Effector memory CD4-positive, alpha-beta T cell (primary cell): ENCODE data around the gene PAK1.

Experiments used
- DNase-seq, 3 donors: peaks; one replicate each; pipeline ENCODE4 v3.0.0-alpha.2; 2020
- H3K27ac ChIP-seq: 2 replicates; pipeline ENCODE4 v1.7.0; 2013; ENCODE audit warnings: mild to moderate bottlenecking, low read length, moderate library complexity; ENCODE audit not compliant: insufficient read depth, poor library complexity, severe bottlenecking
- H3K27me3 ChIP-seq: replicated peaks from 2 replicates; pipeline ENCODE4 v1.7.0; 2013; ENCODE audit warnings: mild to moderate bottlenecking, low read length; ENCODE audit not compliant: insufficient read depth, control insufficient read depth, poor library complexity, severe bottlenecking
- H3K36me3 ChIP-seq: 2 replicates; pipeline ENCODE4 v1.7.0; 2013; ENCODE audit warnings: mild to moderate bottlenecking, low read length, moderate library complexity; ENCODE audit not compliant: control insufficient read depth, insufficient read depth
- H3K4me1 ChIP-seq: 2 replicates; pipeline ENCODE4 v1.7.0; 2013; ENCODE audit warnings: low read length, mild to moderate bottlenecking; ENCODE audit not compliant: control insufficient read depth, insufficient read depth, poor library complexity, severe bottlenecking
- H3K4me3 ChIP-seq: 2 replicates; pipeline ENCODE4 v1.7.0; 2013; ENCODE audit warnings: low read length, low read depth, mild to moderate bottlenecking; ENCODE audit not compliant: insufficient read depth, poor library complexity, severe bottlenecking
- H3K9me3 ChIP-seq: 2 replicates; pipeline ENCODE4 v1.7.0; 2013; ENCODE audit warnings: mild to moderate bottlenecking, low read length, moderate library complexity; ENCODE audit not compliant: control insufficient read depth

Gene PAK1

DNA sequence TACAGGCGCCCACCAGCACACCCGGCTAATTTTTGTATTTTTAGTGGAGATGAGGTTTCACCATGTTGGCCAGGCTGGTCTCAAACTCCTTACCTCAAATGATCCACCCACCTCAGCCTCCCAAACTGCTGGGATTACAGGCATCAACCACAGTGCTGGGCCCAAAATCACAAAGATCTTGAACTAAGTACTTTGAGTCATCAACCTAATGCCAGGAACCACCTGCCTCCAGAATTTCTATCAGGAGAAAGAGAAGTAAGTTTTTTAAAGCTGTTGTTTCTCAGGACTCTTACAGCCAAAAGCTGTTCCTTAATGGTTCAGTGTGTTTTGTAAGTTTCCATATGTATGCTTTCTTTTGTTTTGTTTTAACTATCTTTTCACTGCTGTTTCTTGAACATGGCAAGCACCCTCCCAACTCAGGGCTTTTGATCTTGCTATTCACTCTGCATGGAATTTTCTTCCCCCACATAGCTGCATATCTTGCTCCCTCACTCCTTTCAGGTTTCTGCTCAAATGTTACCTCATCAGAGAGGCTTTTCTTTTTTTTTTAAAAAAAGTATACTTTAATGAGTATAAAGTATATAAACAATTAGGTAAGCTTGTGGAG, 6.0 kb upstream of the PAK1 start:
- no peaks in the 10 kb centered on the region for H3K27me3 ChIP-seq
- H3K27ac ChIP-seq = no peak overlapping the region
- no peak overlapping the region for H3K4me3 ChIP-seq
- no peak for DNase-seq
- H3K36me3 ChIP-seq = no peaks in the 10 kb centered on the region
- no peaks in the 10 kb centered on the region for H3K4me1 ChIP-seq
- H3K9me3 ChIP-seq = no peaks in the 10 kb centered on the region

- no peaks in the 10 kb centered on the region for H3K9me3 ChIP-seq
- DNase-seq = no peak
- peaks cover 5% of the 10 kb centered on the region for H3K4me1 ChIP-seq
- no peaks in the 10 kb centered on the region for H3K36me3 ChIP-seq
- no peaks in the 10 kb centered on the region for H3K27me3 ChIP-seq
- no peak overlapping the region for H3K4me3 ChIP-seq
- no peak overlapping the region for H3K27ac ChIP-seq
These were observed 1.3 kb upstream of the PAK1 start for GRCh38 chr11:77475206-77475605.

DNA sequence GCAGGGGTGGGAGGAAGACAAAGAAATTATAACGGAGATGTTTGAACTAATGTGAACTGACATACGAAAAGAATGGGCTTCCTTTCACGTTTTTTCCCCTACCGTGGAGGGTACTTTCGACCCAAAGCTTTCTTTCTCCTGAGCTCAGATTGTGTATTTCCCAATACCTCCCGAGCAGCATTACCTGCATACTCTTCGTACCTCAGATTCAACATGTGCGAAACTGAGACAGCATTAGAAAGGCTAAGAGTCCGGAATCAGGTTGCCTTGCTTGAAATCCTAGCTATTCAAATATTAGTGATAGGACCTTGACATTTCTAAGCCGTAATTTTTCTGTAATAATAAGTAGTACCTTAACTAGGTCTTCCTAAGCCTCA, 778 bp upstream of the PAK1 start:
- Histone ChIP-seq H3K4me1 (peaks cover 5% of the 10 kb centered on the region), H3K36me3 (no peaks in the 10 kb centered on the region), H3K27ac (peak overlapping the region; percentile 57), H3K9me3 (no peaks in the 10 kb centered on the region), H3K4me3 (peak overlapping the region; percentile 53), H3K27me3 (no peaks in the 10 kb centered on the region)
- DNase-seq = no peak

GRCh38 chr11:77472991-77473800, 698 bp downstream of the PAK1 start:
- Histone ChIP-seq H3K4me3 (peak overlapping the region; percentile 53), H3K27ac (peak overlapping the region; percentile 32), H3K36me3 (no peaks in the 10 kb centered on the region), H3K9me3 (no peaks in the 10 kb centered on the region), H3K27me3 (no peaks in the 10 kb centered on the region), H3K4me1 (peaks cover 5% of the 10 kb centered on the region)
- peak; percentile 12 to 25 (median 23) for DNase-seq

DNA sequence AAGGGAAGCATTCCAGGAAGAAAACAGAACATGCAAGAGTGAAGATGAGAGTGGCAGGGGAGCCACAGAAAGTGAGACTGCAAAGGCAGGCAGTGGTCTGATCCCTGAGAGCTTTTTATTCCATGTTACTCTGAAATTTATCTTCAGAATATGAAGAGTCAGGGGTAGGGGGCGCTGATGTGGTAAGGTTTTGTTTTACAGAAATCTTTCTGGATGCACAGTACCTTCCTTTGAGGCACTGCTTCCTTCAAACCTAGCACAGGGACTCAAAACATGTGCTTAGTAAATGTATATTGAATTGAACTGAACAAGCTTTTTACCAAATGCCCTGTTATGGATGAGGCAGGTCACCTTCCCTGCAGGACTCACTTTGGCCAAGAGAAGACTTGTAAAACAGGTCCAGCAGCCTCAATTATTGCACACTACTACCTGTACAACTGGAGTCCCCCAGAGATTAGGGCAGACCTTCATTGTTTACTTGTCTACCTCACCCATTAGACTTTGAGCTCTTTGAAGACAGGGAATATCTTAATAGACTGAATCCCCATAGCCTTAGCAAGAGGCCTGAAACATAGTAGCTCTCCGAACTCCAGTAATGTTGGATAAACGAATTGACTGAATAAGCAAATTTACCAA, 2.2 kb downstream of the PAK1 start:
- no peaks in the 10 kb centered on the region for H3K27me3 ChIP-seq
- no peaks in the 10 kb centered on the region for H3K36me3 ChIP-seq
- DNase-seq = no peak
- H3K4me1 ChIP-seq = peaks cover 5% of the 10 kb centered on the region
- H3K4me3 ChIP-seq = no peak overlapping the region
- no peak overlapping the region for H3K27ac ChIP-seq
- H3K9me3 ChIP-seq = no peaks in the 10 kb centered on the region

GRCh38 chr11:77470971-77471370, 2.9 kb downstream of the PAK1 start:
- Histone ChIP-seq H3K9me3 (no peaks in the 10 kb centered on the region), H3K27me3 (no peaks in the 10 kb centered on the region), H3K36me3 (no peaks in the 10 kb centered on the region), H3K4me1 (peaks cover 5% of the 10 kb centered on the region), H3K27ac (no peak overlapping the region), H3K4me3 (no peak overlapping the region)
- DNase-seq = no peak

DNA sequence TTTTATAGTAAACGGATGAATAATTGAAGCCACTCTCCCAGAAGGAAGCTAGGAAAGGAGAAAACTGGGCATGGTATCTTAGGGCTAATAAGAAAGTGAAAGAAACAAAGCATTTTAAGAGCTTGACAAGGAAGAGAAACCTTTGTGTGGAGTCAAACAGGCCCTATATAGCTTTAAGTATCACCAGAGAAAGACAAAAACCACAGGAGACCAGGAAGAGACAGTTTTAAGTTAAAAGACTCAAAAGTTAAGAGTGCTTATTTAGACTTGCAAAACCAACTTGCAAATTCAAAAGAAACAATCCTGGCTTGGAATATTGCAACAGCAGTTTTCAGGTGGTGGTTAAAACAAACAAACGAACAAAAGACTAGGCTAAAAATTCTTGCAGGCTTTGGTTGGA, 3.4 kb downstream of the PAK1 start:
- H3K9me3 ChIP-seq = no peaks in the 10 kb centered on the region
- H3K4me3 ChIP-seq = no peak overlapping the region
- no peak for DNase-seq
- H3K27ac ChIP-seq = no peak overlapping the region
- no peaks in the 10 kb centered on the region for H3K27me3 ChIP-seq
- peaks cover 5% of the 10 kb centered on the region for H3K4me1 ChIP-seq
- no peaks in the 10 kb centered on the region for H3K36me3 ChIP-seq

GRCh38 chr11:77468527-77468926, 5.4 kb downstream of the PAK1 start:
- Histone ChIP-seq H3K9me3 (no peaks in the 10 kb centered on the region), H3K27ac (no peak overlapping the region), H3K27me3 (no peaks in the 10 kb centered on the region), H3K4me3 (no peak overlapping the region), H3K4me1 (peaks cover 5% of the 10 kb centered on the region), H3K36me3 (no peaks in the 10 kb centered on the region)
- DNase-seq = no peak

GRCh38 chr11:77467993-77468392, 5.9 kb downstream of the PAK1 start:
- H3K9me3 ChIP-seq = no peaks in the 10 kb centered on the region
- no peak for DNase-seq
- H3K27ac ChIP-seq = no peak overlapping the region
- no peak overlapping the region for H3K4me3 ChIP-seq
- no peaks in the 10 kb centered on the region for H3K36me3 ChIP-seq
- no peaks in the 10 kb centered on the region for H3K27me3 ChIP-seq
- H3K4me1 ChIP-seq = peaks cover 2% of the 10 kb centered on the region

DNA sequence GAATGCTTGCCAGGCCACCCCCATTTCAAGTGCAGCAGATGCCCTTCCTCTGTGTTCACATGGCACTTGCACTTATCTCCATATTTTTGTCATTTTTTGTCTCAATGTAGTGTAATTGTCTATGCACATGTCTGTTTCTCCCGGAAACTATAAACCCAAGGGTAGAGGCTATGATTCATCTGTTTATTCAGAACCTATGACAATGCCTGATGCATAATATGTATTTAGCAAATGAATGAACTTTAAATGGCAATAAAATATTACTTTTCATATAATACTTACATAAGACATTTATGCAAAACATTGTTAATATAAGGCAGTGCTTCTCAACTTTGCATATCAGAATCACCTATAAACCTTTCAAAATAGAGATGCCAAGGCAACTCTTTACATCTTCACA, 6.7 kb downstream of the PAK1 start:
- H3K36me3 ChIP-seq = no peaks in the 10 kb centered on the region
- no peaks in the 10 kb centered on the region for H3K9me3 ChIP-seq
- no peak for DNase-seq
- H3K4me3 ChIP-seq = no peak overlapping the region
- H3K4me1 ChIP-seq = no peaks in the 10 kb centered on the region
- H3K27ac ChIP-seq = no peak overlapping the region
- H3K27me3 ChIP-seq = no peaks in the 10 kb centered on the region
